Measurements from ENCODE around the gene SORBS2. TPM values are rescaled to one million over a fixed set of nuclear protein-coding genes. Genes with fewer than 3 reads are reported as not detected.

Gene SORBS2
- total RNA-seq, 1 donor from 2014 or later = 33.6 TPM

DNA sequence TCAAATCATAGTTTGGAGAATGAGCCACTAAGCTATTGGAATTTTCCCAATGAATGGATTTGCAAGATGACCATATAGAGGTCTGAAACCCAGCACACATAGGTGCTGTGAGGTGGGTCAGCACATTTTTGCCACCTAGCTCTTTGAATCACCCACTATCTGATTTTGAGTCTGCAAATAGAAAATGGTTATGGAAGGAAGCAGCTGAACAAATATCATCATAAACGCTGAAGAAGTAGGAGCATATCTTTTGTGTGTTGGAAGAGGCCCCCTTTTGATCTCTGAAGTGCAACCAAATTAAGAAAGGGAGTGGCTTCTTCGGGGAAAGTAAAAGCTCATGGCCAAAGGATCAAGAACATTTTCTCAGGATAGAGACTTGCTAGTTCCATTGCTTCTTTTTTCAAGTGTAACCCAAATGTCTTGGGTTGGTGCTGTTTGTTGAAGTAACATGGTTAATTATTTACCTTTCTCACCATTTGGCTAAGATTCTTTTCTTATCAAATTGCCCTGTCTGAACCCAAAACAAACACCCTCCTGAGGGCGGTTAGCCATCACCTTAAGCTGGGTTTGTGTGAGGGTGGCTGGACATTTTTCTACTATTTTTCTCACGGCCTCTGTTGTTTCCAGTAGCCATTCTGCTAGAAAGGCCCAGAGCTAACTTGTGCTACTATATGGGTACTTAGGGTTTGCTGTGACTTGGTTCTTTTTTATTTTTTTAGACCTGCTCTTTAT is 18.4 kb upstream of the SORBS2 start:
- no peaks in the 10 kb centered on the region for H3K36me3 Mint-ChIP-seq (ENCODE audit: unreplicated experiment)
- DNase-seq (ENCODE audit: extremely low spot score, unreplicated experiment) = no peak
- no peak overlapping the region for H3K27ac Mint-ChIP-seq (ENCODE audit: unreplicated experiment)
- no peaks in the 10 kb centered on the region for H3K27me3 Mint-ChIP-seq (ENCODE audit: unreplicated experiment)
- TF ChIP-seq, protein P1, sequence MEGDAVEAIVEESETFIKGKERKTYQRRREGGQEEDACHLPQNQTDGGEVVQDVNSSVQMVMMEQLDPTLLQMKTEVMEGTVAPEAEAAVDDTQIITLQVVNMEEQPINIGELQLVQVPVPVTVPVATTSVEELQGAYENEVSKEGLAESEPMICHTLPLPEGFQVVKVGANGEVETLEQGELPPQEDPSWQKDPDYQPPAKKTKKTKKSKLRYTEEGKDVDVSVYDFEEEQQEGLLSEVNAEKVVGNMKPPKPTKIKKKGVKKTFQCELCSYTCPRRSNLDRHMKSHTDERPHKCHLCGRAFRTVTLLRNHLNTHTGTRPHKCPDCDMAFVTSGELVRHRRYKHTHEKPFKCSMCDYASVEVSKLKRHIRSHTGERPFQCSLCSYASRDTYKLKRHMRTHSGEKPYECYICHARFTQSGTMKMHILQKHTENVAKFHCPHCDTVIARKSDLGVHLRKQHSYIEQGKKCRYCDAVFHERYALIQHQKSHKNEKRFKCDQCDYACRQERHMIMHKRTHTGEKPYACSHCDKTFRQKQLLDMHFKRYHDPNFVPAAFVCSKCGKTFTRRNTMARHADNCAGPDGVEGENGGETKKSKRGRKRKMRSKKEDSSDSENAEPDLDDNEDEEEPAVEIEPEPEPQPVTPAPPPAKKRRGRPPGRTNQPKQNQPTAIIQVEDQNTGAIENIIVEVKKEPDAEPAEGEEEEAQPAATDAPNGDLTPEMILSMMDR (IDR thresholded peaks at IDR 0.05) = no peak
- peaks cover 2% of the 10 kb centered on the region for H3K4me1 Mint-ChIP-seq (ENCODE audit: unreplicated experiment)
- no peaks in the 10 kb centered on the region for H3K9me3 Mint-ChIP-seq (ENCODE audit: unreplicated experiment)
- no peak overlapping the region for H3K4me3 Mint-ChIP-seq (ENCODE audit: unreplicated experiment)

DNA sequence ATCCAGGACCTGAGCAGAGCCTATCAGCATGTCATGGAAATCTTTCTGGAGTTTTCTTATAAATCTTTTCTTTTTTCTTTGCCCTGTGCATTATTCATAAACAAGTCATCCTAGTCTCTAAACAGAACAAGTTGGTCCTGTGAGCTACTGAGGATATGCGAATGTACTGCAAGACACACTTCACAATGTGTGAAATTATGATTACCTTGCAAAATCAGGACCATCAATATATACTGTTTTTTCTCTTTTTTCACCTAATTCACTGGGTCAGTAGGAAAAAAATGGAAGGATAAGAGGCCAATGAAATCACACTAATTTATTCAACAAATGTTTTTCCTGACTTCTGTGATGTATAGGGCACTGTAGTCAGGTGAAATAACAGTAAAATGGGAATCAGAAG is 14.4 kb upstream of the SORBS2 start:
- TF ChIP-seq, protein P1 (IDR thresholded peaks at IDR 0.05) = no peak
- no peaks in the 10 kb centered on the region for H3K36me3 Mint-ChIP-seq (ENCODE audit: unreplicated experiment)
- DNase-seq (ENCODE audit: extremely low spot score, unreplicated experiment) = no peak
- no peaks in the 10 kb centered on the region for H3K27me3 Mint-ChIP-seq (ENCODE audit: unreplicated experiment)
- no peak overlapping the region for H3K4me3 Mint-ChIP-seq (ENCODE audit: unreplicated experiment)
- H3K9me3 Mint-ChIP-seq (ENCODE audit: unreplicated experiment) = no peaks in the 10 kb centered on the region
- no peak overlapping the region for H3K27ac Mint-ChIP-seq (ENCODE audit: unreplicated experiment)
- H3K4me1 Mint-ChIP-seq (ENCODE audit: unreplicated experiment) = peaks cover 3% of the 10 kb centered on the region

DNA sequence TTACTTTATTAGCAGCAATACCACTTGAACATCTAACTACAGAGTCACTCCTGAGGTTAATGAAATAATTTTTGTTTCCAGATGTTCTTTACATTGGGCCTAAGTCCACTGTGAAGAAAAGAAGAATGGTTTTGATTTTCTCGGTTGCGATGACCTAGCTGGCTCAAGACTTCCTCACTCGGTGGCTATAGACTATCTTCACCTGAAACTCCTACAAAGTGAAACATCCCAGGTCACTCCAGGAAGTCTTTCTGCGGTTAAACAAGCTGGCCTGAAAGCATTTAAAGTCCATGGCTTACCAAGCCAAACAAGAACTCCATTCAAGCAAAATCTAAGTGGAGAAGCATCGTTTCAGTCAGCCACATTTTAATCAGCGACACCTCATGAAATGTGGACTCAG is 13.7 kb upstream of the SORBS2 start:
- TF ChIP-seq, protein P1 (IDR thresholded peaks at IDR 0.05) = no peak
- H3K9me3 Mint-ChIP-seq (ENCODE audit: unreplicated experiment) = no peaks in the 10 kb centered on the region
- DNase-seq (ENCODE audit: extremely low spot score, unreplicated experiment) = no peak
- no peaks in the 10 kb centered on the region for H3K27me3 Mint-ChIP-seq (ENCODE audit: unreplicated experiment)
- peaks cover 3% of the 10 kb centered on the region for H3K4me1 Mint-ChIP-seq (ENCODE audit: unreplicated experiment)
- H3K27ac Mint-ChIP-seq (ENCODE audit: unreplicated experiment) = no peak overlapping the region
- no peak overlapping the region for H3K4me3 Mint-ChIP-seq (ENCODE audit: unreplicated experiment)
- no peaks in the 10 kb centered on the region for H3K36me3 Mint-ChIP-seq (ENCODE audit: unreplicated experiment)

DNA sequence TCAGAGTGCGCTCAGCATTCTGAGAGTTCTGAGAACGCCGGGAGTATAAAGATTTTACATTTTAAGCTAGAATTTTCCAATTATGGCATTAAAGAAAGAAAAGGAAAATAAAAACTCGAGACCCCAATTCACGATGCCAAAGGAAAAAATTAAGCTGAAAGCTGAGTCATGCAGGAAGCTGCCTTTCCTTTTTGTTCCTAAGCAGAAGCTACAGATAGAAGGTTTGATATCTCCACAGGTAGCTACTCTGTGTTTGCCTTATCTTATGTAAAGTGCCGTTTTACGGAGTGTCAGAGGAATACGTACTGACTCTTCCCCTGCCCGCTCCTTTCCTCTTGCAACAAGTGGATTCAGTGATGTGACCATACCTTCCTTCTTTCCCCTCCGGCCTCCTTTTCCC is 10.8 kb upstream of the SORBS2 start:
- Mint-ChIP-seq H3K4me3 (ENCODE audit: unreplicated experiment) (no peak overlapping the region), H3K9me3 (ENCODE audit: unreplicated experiment) (no peaks in the 10 kb centered on the region), H3K27ac (ENCODE audit: unreplicated experiment) (no peak overlapping the region), H3K27me3 (ENCODE audit: unreplicated experiment) (no peaks in the 10 kb centered on the region), H3K4me1 (ENCODE audit: unreplicated experiment) (peaks cover 3% of the 10 kb centered on the region), H3K36me3 (ENCODE audit: unreplicated experiment) (no peaks in the 10 kb centered on the region)
- TF ChIP-seq, protein P1 (IDR thresholded peaks at IDR 0.05) = no peak
- DNase-seq (ENCODE audit: extremely low spot score, unreplicated experiment) = no peak

DNA sequence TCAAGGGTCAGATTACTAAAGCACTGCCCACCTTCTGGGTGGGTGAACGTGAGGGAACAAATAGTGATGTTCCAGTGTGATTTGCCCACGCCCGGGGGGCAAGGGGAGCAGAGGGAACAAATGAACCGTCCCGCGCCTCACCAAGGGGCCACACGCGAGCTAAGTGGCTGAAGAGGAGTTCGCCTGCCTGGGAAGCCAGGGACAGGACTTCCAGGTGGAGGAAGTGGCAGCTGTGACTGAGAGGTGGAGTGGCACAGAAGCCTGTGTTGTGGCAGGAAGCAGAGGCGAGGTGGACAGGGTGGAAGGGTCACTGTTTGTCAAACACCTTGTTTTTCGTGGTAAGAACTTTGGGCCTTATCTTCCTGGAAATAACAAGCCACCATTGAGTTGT is 9.0 kb upstream of the SORBS2 start:
- DNase-seq (ENCODE audit: extremely low spot score, unreplicated experiment) = no peak
- H3K4me1 Mint-ChIP-seq (ENCODE audit: unreplicated experiment) = peaks cover 3% of the 10 kb centered on the region
- H3K36me3 Mint-ChIP-seq (ENCODE audit: unreplicated experiment) = no peaks in the 10 kb centered on the region
- H3K27ac Mint-ChIP-seq (ENCODE audit: unreplicated experiment) = no peak overlapping the region
- H3K27me3 Mint-ChIP-seq (ENCODE audit: unreplicated experiment) = no peaks in the 10 kb centered on the region
- no peaks in the 10 kb centered on the region for H3K9me3 Mint-ChIP-seq (ENCODE audit: unreplicated experiment)
- TF ChIP-seq, protein P1 (IDR thresholded peaks at IDR 0.05) = no peak
- no peak overlapping the region for H3K4me3 Mint-ChIP-seq (ENCODE audit: unreplicated experiment)

Measured in osteocyte (in vitro differentiated cells).